ENCODE measurements around the gene RFK.

- TF ChIP-seq BCL3 (CRISPR knock-in tag; IDR thresholded peaks at IDR 0.05) (no peak), EP300 (IDR thresholded peaks at IDR 0.05; ENCODE audit: low read depth in 2 of 2, low read length in 2 of 2) (no peak), EP300 (CRISPR knock-in tag; IDR thresholded peaks at IDR 0.05; ENCODE audit: borderline replicate concordance) (no peak), CTCF (CRISPR knock-in tag; IDR thresholded peaks at IDR 0.05) (no peak), ZNF737 (CRISPR knock-in tag; IDR thresholded peaks at IDR 0.05; ENCODE audit: borderline replicate concordance) (no peak), ETV5 (CRISPR knock-in tag; IDR thresholded peaks at IDR 0.05; ENCODE audit: borderline replicate concordance) (no peak), SMC3 (IDR thresholded peaks at IDR 0.05; ENCODE audit: low read length) (no peak), ZNF740 (CRISPR knock-in tag; IDR thresholded peaks at IDR 0.05) (no peak), ATRX (CRISPR knock-in tag; IDR thresholded peaks at IDR 0.05; ENCODE audit: borderline replicate concordance) (no peak), RFX1 (IDR thresholded peaks at IDR 0.05) (no peak), ZNF331 (CRISPR knock-in tag; IDR thresholded peaks at IDR 0.05) (no peak), MAZ (IDR thresholded peaks at IDR 0.05; ENCODE audit: borderline replicate concordance, low read depth, low read length) (no peak), MAZ (CRISPR knock-in tag; IDR thresholded peaks at IDR 0.05; ENCODE audit: low read depth) (no peak), CREB1 (IDR thresholded peaks at IDR 0.05) (no peak), CREB1 (CRISPR knock-in tag; IDR thresholded peaks at IDR 0.05) (no peak), ZFP1 (CRISPR knock-in tag; IDR thresholded peaks at IDR 0.05) (no peak), ZKSCAN8 (CRISPR knock-in tag; IDR thresholded peaks at IDR 0.05; ENCODE audit: borderline replicate concordance) (no peak)
These were observed 20.4 kb upstream of the RFK start for GRCh38 chr9:76414661-76415060.

All from HepG2 (cell line).